ACHN (cell line): Measurements from ENCODE around the gene SHISAL1.

Experiments used
- DNase-seq: peaks from one replicate; pipeline ENCODE4 v3.0.0-alpha.2; 2015
- in situ Hi-C: cut with HindIII; loops from 2 replicates; pipeline ENCODE4 v1.10.0; 2017; ENCODE audit warnings: low sequenced_read_pairs, low pct_ligation_motif_present, low pct_unique_long_range_greater_than_20kb

Gene SHISAL1

DNA sequence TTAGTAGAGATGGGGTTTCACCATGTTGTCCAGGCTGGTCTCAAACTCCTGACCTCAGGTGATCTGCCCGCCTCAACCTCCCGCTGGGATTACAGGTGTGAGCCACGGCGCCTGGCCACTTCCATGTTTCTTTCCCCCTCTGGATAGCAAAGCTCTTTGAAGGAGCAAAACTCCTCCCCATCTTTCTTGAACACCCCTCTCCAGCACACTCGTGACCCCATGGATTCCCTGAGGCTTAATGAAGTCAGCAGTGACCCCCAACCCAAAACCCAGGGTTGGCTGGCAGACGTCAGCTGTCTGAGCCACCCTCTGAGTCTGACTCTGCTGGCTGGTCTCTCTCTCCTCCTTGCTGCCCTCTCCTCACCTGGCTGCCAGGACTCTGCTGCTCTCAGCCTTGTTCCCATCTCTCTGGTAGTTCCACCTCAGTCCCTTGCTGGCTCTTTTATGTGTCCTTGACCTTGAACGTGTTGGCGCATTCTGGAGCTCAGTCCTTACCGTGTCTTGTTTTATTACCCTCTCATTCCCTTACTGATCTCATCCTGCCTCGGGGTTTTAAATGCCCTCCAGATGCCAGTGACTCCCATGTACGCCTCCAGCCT, 87.6 kb downstream of the SHISAL1 start:
- in situ Hi-C loops, result no loop called here

DNA sequence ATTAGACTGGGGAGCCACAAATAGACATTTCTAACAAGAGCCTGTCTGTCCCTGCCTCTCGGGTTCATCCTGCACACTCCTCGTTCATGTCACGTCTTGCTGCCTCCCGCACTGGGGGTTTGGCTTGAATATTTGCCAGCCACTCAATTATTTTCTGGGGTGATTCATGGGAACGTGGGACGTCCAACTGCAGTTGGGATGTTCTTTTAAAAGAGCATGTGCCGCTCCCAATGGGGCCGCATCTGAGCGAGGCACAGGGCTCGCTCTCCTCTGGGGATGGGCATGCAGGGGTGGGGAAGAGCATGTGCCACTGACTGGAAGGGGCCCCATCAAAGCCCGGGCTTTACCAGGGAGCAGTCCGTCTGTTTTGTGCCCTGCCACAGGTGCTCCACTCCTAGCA, 88.6 kb downstream of the SHISAL1 start:
- in situ Hi-C loops, result no loop called here
- no peak for DNase-seq

More for the DNA sequence above, 87.6 kb downstream of the SHISAL1 start:
- DNase-seq, result no peak

DNA sequence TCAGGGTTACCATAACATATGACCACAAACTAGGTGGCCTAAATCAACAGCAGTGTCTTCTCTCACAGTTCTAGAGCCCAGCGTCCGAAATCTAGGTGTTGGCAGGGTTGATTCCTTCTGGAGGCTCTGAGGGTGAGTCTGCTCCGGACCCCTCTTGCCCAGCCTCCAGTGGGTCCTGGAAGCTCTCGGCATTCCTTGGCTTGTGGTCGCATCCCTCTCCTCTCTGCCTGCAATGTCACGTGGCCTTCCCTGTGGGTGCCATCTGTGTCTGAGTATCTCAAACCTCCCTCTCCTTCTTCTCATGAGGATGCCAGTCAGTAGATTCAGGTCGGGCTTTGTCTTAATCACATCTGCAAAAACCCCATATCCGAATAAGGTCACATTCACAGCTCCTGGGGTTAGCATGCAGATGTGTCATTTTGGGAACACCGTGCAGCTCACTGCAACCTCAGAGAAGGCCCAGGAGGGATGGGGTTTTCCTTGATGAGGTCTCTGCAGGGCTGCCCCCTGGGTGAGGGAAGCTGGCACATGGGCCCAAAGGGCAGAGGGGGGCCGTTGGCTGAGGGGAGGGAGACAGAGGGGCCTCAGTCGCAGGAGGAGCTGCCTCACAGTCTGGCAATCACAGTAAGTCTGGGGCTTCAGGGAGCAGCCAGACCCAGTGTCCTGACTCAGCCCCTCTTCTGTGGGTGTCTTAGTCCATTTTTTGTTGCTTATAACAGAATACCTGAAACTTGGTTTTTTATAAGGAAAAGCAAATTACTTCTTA, 90.9 kb downstream of the SHISAL1 start:
- in situ Hi-C loops, result no loop called here
- DNase-seq, result no peak

DNA sequence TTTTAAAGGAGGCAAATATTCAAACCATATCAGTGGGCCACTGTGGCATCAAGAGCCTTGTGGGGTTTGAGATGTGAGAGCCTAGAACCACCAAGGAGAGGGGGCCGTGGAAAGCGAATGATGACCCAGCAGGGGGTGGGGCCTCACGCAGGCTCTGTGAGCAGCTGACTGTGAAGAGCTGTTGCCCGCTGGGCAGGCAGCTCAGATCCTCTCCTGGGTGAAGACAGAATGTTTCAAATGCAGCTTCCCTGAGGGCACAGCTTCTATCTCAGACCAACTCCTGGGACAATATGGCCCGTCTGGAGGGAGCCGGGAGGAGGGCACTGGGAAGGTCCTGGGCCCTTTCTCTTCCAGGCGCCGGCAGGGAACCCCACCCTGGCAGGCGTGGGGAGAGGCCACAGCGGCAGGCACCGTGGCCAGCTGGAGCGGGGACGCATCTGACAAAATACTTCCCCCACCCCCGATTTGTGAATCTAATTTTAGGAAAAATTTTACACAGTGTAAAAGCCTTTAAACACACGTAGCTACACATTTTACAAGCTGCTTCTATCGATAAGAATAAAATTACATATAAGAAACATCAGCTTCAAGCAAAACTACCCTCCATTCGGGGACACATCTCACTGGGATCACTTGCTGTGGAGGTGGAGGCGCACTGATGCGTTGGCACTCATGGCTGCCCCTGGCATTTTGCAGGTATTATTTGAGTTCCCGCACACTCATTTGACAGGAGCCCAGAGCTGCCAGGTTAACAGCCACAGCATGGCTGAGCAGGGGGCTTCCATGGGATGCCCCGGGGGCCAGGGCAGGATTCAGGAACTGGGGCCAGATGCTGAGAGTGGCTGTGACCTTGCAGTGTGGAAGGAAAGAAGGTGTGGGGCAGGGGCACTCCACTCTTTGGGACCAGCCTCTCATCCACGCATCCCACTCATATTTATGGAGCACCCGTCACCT, 91.7 kb downstream of the SHISAL1 start:
- in situ Hi-C loops, result no loop called here
- DNase-seq, result no peak

DNA sequence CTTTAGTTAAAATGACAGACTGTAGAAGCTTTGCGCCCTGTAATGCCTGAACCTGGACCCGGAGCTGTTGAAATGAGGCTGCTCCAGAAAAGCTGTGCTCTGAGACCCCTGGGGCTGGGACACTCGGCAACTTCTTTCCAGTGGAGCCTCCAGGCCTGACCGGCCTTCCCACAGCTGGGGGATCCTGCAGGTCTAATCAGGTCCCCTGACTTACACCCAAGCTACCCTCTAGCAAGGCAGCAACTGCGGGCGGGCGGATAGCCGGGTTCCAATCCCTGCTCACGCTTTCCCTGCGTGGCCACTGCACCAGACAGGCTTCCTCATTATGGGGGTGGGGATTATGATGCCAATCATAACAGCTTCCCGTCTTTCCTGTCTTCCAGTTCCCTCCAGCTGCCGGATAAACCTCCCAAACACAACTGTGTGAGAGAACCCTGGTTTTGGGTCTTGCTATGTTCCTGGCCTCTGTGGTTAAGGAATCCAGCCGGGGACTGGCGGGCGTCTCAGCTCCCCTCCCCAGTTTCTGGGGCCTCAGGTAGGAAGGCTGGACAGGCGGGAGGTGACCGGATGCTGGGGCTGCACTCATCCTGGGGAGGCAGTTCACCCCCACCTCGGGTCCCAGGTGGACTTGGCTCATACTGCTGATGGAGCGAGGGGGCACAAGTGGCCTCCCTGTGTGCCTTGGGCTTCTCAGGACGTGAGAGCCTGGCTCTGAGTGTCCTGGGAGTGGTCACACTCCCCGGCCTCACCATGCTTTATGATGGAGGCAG, 93.5 kb downstream of the SHISAL1 start:
- in situ Hi-C loops, result no loop called here

DNA sequence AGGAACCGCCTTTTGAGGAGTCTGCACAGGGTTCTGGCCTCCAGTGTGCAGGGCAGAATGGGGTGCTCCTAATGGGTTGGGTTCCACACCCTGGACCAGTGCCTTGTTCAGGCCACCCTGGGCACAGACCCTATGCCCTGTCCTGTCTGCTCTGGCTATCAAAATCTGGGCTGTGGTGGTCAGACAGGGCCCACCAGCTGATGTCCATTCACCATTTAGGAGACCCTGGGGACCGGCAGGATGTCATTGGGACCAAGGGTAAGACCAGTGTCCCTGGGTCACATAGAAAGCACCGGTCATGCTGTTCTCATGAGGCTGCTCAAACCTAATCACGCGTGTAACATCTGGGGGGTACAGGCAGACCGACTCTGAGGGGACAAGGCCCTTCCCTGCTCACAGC, 94.7 kb downstream of the SHISAL1 start:
- no peak for DNase-seq
- in situ Hi-C loops, result no loop called here

More for the DNA sequence above, 93.5 kb downstream of the SHISAL1 start:
- DNase-seq, result no peak

DNA sequence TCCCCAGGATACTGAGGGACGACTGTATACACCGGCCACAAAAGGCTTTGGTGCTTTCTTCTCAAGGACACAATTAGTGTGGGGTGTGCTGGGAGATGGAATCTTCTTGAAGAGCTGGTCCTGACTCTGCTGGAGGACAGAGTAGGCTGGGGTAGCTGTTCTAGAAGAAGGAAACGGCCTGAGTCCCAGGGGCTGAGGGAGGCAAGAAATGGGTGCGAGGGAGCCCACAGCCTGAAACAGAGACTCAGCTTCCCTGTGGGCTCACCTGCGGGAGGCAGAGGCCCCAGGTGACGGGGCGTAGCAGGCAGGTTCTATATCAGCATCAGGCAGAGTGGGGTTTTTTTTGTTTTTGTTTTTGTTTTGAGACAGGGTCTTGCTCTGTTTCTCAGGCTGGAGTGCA, 95.4 kb downstream of the SHISAL1 start:
- no peak for DNase-seq
- in situ Hi-C loops, result no loop called here

DNA sequence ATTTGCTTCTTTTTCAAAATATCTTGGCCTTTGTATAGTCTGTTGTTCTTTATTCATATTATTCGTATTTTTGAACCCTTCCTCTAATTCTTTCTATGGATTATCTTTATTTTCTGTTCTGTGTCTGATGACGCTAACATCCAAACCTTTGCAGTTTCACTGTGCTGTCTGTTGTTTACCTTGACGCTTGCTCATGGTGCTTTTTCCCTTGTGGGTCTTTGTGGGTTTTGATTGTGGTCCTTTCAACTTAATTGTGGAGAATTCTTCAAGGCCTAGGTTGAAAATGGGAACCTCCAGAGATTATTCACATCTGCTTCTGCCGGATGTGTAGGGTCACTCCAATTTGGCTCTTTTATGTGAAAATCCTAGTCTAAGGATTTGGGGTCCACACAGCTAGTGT, 97.5 kb downstream of the SHISAL1 start:
- in situ Hi-C loops, result no loop called here
- DNase-seq, result no peak

DNA sequence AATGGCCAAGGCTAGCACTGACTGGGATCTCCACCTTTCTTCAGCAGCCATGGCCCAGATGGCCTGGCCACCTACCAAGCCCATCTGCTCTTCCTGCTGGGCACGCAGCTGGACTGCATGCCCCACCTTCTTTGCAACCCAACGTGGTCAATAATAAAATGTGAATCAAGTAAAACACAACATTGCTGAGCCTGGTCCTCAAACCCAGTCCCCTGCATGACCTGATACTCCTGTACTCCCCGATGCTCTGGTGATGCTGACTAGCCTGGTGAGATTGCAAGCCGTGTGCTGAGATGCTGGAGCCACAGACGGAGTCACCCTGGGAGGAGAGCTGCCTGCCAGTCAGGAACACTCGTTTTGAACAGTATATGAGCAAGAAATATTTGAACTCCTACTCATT, 98.0 kb downstream of the SHISAL1 start:
- no peak for DNase-seq
- in situ Hi-C loops, result no loop called here

DNA sequence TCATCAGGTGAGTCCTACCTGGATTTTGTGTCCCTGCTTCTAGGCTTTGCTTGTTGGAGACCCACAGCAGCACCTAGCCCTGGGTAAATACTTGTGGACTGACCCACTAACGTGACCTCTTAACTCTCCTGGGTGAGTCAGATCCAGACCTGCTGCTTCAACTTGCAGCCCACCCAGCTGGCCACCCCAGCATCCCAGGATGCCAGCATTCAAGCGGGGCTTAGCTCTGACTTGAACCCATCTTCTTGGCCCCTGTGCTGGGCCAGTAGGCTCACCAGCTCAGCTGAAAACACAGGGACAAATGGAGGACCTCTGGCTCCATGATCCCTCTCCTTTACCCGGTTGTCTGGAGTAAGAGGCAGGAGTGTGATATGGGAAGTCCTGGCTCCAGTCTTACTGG, 98.6 kb downstream of the SHISAL1 start:
- in situ Hi-C loops, result no loop called here
- no peak for DNase-seq

DNA sequence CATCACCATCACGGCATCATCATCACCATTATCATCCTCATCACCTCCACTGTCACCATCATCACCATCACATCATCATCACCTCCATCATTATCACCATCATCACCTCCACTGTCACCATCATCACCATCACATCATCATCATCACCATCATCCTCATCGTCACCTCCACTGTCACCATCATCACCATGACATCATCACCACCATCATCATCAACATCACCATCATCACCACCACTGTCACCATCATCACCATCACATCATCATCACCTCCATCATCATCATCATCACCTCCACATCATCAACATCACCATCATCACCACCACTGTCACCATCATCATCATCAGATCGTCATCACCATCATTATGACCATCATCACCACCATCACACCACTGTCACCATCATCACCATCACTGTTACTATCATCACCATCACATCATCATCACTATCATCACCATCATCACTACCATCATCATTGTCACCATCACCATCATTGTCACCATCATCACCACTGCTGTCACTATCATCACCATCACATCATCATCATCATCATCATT, 99.2 kb downstream of the SHISAL1 start:
- in situ Hi-C loops, result no loop called here

DNA sequence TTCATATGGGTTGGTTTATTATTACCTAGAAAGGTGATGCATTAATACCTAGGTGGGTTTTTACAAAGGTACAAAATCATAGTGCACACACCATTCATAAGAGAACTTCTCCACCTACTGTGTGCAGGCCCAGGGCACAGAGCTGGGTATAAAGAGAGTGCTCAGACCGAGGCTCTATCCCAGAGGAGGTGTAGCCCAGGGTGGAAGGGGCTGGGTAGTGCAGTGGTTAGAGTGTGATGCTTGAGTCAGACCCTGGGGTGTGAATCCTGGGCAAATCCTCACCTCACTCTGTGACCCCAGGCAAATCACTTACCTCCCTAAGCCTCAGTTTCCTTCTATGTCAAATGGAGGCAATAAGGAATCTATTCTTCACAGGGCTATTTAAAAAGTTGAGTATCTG, 99.8 kb downstream of the SHISAL1 start:
- no peak for DNase-seq
- in situ Hi-C loops, result no loop called here

More for the DNA sequence above, 99.2 kb downstream of the SHISAL1 start:
- DNase-seq, result no peak

DNA sequence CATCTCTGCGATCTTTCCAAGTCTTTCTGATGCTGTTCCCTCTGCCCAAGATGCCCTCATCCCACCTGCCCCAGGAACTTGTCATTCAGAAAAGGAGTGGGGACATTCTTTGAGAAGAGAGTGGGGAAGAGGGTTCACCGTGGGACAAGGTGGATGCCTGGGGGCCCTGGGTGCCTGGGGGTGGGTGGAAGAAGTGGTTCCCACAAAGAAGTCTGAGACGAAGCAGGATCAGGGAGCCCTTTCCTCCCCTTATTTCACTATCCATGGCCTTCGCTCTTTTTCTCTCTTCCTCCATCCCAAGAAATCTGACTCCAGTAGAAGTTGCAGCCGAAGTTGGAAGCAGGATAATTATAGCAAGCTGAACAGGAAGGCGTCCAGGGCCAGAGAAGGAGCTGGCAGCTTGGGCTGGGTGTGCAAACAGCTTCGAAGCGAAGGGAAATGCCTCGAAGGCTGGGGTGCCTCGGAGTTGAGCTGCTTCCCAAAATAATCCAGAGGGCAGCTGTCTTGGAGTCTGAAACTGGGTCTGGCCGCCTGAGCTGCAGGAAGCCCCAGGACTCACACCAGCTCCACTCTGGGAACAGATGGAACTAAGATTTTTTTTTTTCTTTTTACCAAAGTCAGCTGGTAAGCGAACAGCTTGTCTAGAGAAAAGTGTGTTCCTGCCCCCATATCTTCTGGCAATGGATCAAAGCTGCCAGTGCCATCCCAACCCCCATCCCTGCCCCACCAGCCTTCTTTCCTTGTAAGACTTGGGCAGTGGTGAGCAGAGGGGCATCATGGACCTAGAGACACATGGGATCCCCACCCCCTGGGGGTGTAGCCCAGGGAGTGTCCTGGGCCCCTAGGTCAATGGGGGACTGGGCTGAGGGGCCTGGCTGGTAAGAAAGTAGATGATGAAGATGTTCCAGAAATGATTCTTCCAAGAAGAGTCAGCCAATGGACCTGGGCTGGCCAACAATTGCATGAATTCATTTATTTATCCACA, 100.5 kb downstream of the SHISAL1 start:
- in situ Hi-C loops, result no loop called here
- no peak for DNase-seq

DNA sequence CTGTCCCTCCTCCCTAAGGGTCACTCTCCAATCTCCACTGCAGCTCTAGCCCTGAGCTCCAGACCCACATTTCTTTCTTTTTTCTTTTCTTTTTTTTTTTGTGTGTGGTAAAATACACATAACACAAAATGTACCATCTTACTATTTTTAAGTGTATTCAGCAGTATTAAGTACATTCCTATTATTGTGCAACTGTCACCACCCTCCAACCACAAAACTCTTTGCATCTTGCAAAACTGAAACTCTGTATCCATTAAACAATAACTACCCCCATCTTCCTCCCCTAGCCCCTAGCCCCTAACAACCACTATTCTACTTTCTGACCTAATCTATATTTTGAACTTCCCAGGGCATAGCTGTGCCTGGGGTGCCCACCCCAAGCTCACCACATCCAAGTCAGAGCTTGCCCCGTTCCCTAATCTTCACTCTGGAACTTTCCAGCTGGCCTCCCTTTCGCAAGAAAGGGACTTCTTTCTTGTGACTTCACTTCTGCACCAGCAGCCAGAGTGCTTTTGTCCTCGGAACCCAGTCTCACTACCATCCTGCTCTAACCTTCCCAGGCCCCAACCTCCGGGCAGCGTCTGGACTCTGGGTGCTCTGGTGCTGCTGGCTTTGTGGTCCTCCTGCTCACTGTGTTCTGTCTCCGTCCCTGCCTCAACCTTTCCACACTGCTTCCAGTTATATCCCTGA, 101.3 kb downstream of the SHISAL1 start:
- DNase-seq, result no peak
- in situ Hi-C loops, result no loop called here

DNA sequence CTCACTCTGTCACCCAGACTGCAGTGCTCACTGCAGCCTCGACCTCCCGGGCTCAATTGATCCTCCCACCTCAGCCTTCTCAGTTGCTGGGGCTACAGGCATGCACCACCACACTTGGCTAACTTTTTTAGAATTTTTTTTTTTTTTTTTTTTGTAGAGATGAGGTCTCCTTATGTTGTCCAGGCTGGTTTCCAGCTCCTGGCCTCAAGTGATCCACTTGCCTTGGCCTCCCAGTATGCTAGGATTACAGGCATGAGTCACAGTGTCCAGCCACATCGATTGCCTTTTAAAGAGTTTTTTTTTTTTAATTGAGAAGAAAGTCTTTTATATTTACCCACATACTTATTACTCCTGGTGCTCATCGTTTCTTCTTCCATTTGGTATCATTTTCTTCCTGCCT, 102.0 kb downstream of the SHISAL1 start:
- DNase-seq, result no peak
- in situ Hi-C loops, result no loop called here

DNA sequence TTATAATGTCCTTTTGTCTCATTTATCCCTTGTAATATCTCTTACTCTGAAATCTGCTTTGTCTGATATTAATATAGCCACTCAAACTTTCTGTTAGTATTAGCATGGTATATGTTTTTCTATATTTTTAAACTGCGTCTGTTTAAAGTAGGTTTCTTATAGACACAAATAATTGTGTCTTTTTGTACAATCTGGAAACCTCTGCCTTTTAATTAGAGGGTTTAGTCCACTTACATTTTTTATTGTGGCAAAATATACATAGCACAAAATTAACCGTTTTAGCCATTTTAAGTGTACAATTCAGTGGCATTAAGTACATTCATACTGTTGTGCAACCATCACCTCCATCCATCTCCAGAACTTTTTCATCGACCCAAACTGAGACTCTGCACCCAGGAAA, 103.4 kb downstream of the SHISAL1 start:
- DNase-seq, result no peak
- in situ Hi-C loops, result no loop called here

DNA sequence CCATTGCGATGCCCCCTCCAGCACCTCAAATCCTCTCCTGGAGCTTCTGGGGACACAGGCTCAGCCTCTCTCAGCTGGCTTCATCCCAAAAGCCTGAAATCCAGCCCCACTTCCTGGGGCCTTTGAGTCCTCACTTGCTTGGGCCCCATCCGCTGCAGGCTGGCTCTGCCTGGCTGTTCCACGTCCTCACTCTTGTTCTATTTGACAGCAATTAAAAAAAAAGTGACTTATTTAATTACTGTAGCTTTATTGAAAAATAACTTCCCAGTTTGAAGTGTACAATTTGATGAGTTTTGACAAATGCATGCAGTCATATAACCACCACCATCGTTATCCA, 104.8 kb downstream of the SHISAL1 start:
- in situ Hi-C loops, result no loop called here
- DNase-seq, result no peak
